Esophagus muscularis mucosa (tissue), 4 donors: ENCODE measurements around the gene PSKH1. TPM values are rescaled to one million over a fixed set of nuclear protein-coding genes. Genes with fewer than 3 reads are reported as not detected.
"Not testable (repeated sequence)": the region's sequence is repeated elsewhere in the genome, so short reads cannot be mapped to it uniquely, and the experiment has no call there.

ENCODE experiments used
- DNase-seq: peaks from one replicate; pipeline ENCODE4 v3.0.0-alpha.2; 2017; ENCODE audit errors: extremely low spot score
- H3K27ac ChIP-seq, 4 donors: fragments of 200-600 bp; sonication (generic); replicated peaks in 1 of 4; 1 replicate in 3 of 4; 2 replicates in 1 of 4; pipeline ENCODE4 v1.5.1; 2016 to 2019; ENCODE audit warnings: mild to moderate bottlenecking in 1 of 4
- H3K27me3 ChIP-seq, 4 donors: fragments of 200-600 bp; sonication (generic); one replicate each; pipeline versions ENCODE4 v1.5.1 to v1.6.0; 2016 to 2019
- H3K36me3 ChIP-seq, 4 donors: fragments of 200-600 bp; sonication (generic); one replicate each; pipeline ENCODE4 v1.5.1; 2016 to 2019
- H3K4me1 ChIP-seq, 4 donors: fragments of 200-600 bp; sonication (generic); one replicate each; pipeline ENCODE4 v1.5.1; 2016 to 2019
- H3K4me3 ChIP-seq, 4 donors: fragments of 200-600 bp; sonication (generic); 1 replicate in 2 of 4; 2 replicates in 2 of 4; pipeline ENCODE4 v1.5.1; 2016 to 2019; ENCODE audit warnings: mild to moderate bottlenecking in 4 of 4, moderate library complexity in 1 of 4
- H3K9me3 ChIP-seq, 4 donors: fragments of 200-600 bp; sonication (generic); 1 replicate in 3 of 4; 2 replicates in 1 of 4; pipeline ENCODE4 v1.5.1; 2016 to 2019
- CTCF ChIP-seq, 3 experiments: fragments of 200-600 bp in 2 of 3; fragments of 450-650 bp in 1 of 3; sonication (generic) in 2 of 3; IDR thresholded peaks; one replicate each; pipeline ENCODE4 v1.5.1; 2017 to 2019; ENCODE audit warnings: antibody characterized with exemption in 3 of 3, mild to moderate bottlenecking in 2 of 3, moderate library complexity in 1 of 3
- EP300 ChIP-seq: sonication (generic); formaldehyde crosslinking; IDR thresholded peaks from one replicate; pipeline ENCODE4 v1.6.1; 2017; ENCODE audit warnings: antibody characterized with exemption
- POLR2A ChIP-seq: fragments of 450-650 bp; IDR thresholded peaks from one replicate; pipeline ENCODE4 v1.6.1; 2017; ENCODE audit warnings: antibody characterized with exemption, moderate library complexity, mild to moderate bottlenecking, low read depth
- POLR2AphosphoS5 ChIP-seq, 2 donors: sonication (generic); formaldehyde crosslinking; IDR thresholded peaks; one replicate each; pipeline ENCODE4 v1.6.1; 2017; ENCODE audit warnings: antibody characterized with exemption in 2 of 2
- WGBS: methylation state at CpG from one replicate; pipeline ENCODE4 v1.1.5; 2018; 5-methylcytosine and 5-hydroxymethylcytosine counted together
- intact Hi-C: fragments of 100-400 bp; cut with DNase I; formaldehyde crosslinking; loops from one replicate; pipeline ENCODE4 v1.15.1; 2023
- total RNA-seq, 4 donors: library from RNA; depleted of rRNA; stranded (reverse); fragments of >200 nt; gene quantifications; one replicate each; pipeline versions ENCODE4 v1.1.0 to v1.2.1, GENCODE V29; 2016

PSKH1 gene
- total RNA-seq, 4 donors from 2014 or later, result 16.1 to 35.4 (median 26.4) TPM

DNA sequence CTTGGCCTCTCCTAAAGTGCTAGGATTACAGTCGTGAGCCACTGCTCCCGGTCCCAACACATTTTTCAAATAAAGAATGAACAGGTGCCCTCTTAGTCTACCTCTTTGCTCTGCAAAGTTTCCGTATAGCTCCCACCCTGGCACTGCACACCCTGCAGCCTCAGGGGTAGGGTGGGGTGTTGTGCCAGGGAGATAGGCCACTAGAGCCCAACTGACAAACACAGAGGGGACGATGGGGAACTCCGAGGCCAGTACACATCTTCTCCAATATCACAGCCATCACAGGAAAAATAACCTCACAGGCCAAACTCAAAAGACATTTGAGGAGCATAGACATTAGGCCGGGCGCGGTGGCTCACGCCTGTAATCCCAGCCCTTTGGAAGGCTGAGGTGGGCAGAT is 78.1 kb downstream of the PSKH1 start:
- H3K36me3 ChIP-seq, result no peaks in the 10 kb centered on the region
- 94% methylated on average over 9 of the region's 9 CpGs for WGBS
- no peaks in the 10 kb centered on the region for H3K9me3 ChIP-seq

GRCh38 chr16:67972285-67972684 is 79.2 kb downstream of the PSKH1 start:
- H3K36me3 ChIP-seq, H3K27me3 ChIP-seq, DNase-seq, H3K9me3 ChIP-seq, H3K27ac ChIP-seq, intact Hi-C loops, H3K4me3 ChIP-seq: not testable (repeated sequence)
- H3K4me1 ChIP-seq, result peaks cover 0 to 17% (median 12%) of the 10 kb centered on the region in 4 donors
- 93% methylated on average over 7 of the region's 7 CpGs for WGBS

More for the DNA sequence above, 78.1 kb downstream of the PSKH1 start:
- TF ChIP-seq EP300 (no peak), POLR2A (no peak), CTCF (IDR thresholded peaks at IDR 0.05) (no peak), POLR2AphosphoS5 (IDR thresholded peaks at IDR 0.05) (no peak)
- DNase-seq, result no peak
- Histone ChIP-seq H3K27me3 (no peaks in the 10 kb centered on the region), H3K4me3 (no peak overlapping the region), H3K4me1 (peaks cover 10 to 29% (median 24%) of the 10 kb centered on the region in 4 donors), H3K27ac (no peak overlapping the region)
- intact Hi-C loops, result no loop called here

GRCh38 chr16:67975321-67976105 is 82.5 kb downstream of the PSKH1 start:
- intact Hi-C loops, result no loop called here
- H3K27me3 ChIP-seq, result peaks cover 0 to 14% (median 3%) of the 10 kb centered on the region in 4 donors
- peaks cover 0 to 5% (median 0%) of the 10 kb centered on the region in 4 donors for H3K4me1 ChIP-seq
- H3K9me3 ChIP-seq, result no peaks in the 10 kb centered on the region
- TF ChIP-seq POLR2A (no peak), CTCF (IDR thresholded peaks at IDR 0.05) (no peak), POLR2AphosphoS5 (IDR thresholded peaks at IDR 0.05) (no peak), EP300 (no peak)
- 88% methylated on average over 12 of the region's 14 CpGs for whole genome bisulfite sequencing
- no peak overlapping the region for H3K4me3 ChIP-seq
- H3K27ac ChIP-seq, result no peak overlapping the region
- DNase-seq, result no peak
- H3K36me3 ChIP-seq, result no peaks in the 10 kb centered on the region

DNA sequence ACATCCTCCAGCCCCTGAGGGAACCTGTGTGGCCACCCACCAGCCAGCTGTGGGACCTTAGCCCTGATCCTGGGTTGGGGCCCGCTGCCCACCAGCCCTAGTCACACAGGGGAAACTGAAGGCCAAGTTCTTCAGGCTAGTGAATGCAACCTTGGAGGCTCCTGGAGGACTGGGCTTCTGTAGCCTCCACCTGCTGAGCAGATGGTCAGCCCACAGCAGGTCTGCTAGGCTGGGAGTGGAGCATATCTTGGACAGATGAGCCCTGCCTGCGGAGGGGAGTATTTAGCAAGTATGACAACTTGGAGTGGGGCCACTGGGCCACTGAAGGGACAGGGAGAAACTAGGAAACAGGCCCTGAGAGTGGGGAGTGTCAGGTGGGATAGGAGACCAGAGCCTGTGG is 83.2 kb downstream of the PSKH1 start:
- Histone ChIP-seq H3K36me3 (no peaks in the 10 kb centered on the region), H3K27ac (no peak overlapping the region), H3K27me3 (peaks cover 0 to 19% (median 4%) of the 10 kb centered on the region in 4 donors), H3K9me3 (no peaks in the 10 kb centered on the region), H3K4me3 (no peak overlapping the region), H3K4me1 (peaks cover 0 to 5% (median 0%) of the 10 kb centered on the region in 4 donors)
- no peak for TF ChIP-seq POLR2A
- intact Hi-C loops, result no loop called here
- 100% methylated on average over 1 of the region's 2 CpGs for WGBS
- no peak for DNase-seq

DNA sequence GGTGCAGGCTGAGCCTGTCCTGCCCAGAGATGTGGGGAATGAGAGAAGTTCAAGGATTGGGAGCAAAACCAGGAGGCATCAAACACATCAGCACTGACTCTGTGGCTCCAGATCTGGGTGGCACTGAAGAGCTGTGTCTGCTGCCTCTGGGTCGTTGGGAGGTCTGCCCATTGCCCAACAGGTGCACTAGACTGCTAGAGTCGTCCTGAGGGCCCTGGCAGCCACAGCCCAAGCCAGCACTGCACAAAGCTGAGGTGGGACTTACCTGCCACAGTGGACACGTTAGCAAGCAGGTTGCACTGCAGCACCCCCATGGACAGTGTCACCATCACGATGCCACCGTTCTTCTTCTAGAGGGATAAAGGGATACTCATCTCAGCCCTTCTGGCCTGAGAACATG is 84.0 kb downstream of the PSKH1 start:
- Histone ChIP-seq H3K4me3 (no peak overlapping the region), H3K9me3 (no peaks in the 10 kb centered on the region), H3K4me1 (peaks cover 0 to 5% (median 0%) of the 10 kb centered on the region in 4 donors), H3K36me3 (no peaks in the 10 kb centered on the region), H3K27me3 (peaks cover 0 to 21% (median 4%) of the 10 kb centered on the region in 4 donors), H3K27ac (no peak overlapping the region)
- TF ChIP-seq EP300, result no peak
- intact Hi-C loops, result no loop called here
- DNase-seq, result no peak
- 80% methylated on average over 3 of the region's 5 CpGs for WGBS

- Histone ChIP-seq H3K4me1 (peaks cover 0 to 5% (median 0%) of the 10 kb centered on the region in 4 donors), H3K4me3 (no peak overlapping the region), H3K27ac (no peak overlapping the region), H3K27me3 (peaks cover 0 to 25% (median 4%) of the 10 kb centered on the region in 4 donors), H3K9me3 (no peaks in the 10 kb centered on the region), H3K36me3 (no peaks in the 10 kb centered on the region)
- no peak for TF ChIP-seq EP300
- TF ChIP-seq CTCF (IDR thresholded peaks at IDR 0.05), result no peak
- TF ChIP-seq POLR2A, result no peak
- no peak for TF ChIP-seq POLR2AphosphoS5 (IDR thresholded peaks at IDR 0.05)
- DNase-seq, result no peak
- 83% methylated on average over 8 of the region's 9 CpGs for whole genome bisulfite sequencing
- intact Hi-C loops, result no loop called here
Measured at GRCh38 chr16:67977469-67978227, 84.6 kb downstream of the PSKH1 start.
